Epithelial cell of esophagus (primary cell): Measurements from ENCODE around the gene ANXA4.

Experiments used
- DNase-seq: peaks from one replicate; pipeline ENCODE4 v3.0.0; 2010; ENCODE audit warnings: low read depth
- H3K4me3 ChIP-seq: 2 replicates; pipeline ENCODE4 v1.5.1; 2011; ENCODE audit warnings: mild to moderate bottlenecking, low read length, control low read depth
- CTCF ChIP-seq: IDR thresholded peaks from 2 replicates; pipeline ENCODE4 v1.5.1; 2011; ENCODE audit warnings: low read depth, mild to moderate bottlenecking, low read length, control low read depth, inconsistent platforms; ENCODE audit not compliant: insufficient read depth; ENCODE audit errors: missing control alignments

Gene ANXA4

GRCh38 chr2:69789772-69790600 lies 48.1 kb downstream of the ANXA4 start:
- H3K4me3 ChIP-seq = no peak overlapping the region
- no peak for DNase-seq
- no peak for TF ChIP-seq CTCF

GRCh38 chr2:69790601-69790959 lies 48.6 kb downstream of the ANXA4 start:
- no peak for TF ChIP-seq CTCF
- no peak overlapping the region for H3K4me3 ChIP-seq
- no peak for DNase-seq

DNA sequence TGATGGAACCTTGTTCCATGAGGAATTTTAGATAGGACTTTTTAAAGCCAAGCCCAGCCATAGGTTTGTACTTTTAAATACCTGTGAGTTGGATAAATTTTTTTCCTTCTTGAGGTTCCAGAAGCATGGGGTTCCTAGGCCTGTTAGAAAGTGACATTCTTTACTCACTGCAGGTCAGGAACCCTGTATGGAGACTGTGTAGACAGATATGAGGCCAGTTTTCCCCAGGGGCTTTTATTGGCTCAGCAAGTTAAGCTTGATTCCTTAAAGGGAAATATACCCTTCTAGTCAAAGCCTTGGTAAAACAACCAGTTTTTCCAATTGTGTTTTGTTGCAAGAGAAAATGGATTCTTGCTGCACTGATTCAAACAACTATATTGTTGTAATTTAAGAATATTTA lies 49.1 kb downstream of the ANXA4 start:
- TF ChIP-seq CTCF = no peak
- DNase-seq = no peak

DNA sequence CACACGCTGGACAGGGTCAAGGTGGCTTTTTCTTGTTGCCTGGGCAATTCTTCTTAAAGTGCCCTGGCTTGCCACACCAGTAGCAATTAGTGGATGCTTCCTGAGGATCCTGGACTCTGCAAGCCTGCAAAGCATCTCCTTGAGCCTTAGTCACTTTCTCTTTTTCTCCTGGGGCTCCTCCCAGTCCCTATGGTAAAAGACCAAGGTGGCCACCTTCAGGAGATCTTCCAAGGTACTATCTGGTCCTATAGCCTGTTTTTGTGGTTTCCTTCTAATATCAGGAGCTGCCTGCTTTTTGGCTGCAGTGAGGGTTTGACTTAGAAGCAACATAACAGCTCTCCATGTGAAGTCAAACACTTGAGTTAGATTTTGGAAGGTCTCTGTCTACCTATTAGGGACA lies 54.2 kb downstream of the ANXA4 start:
- H3K4me3 ChIP-seq = no peak overlapping the region
- no peak for TF ChIP-seq CTCF
- DNase-seq = no peak

More for the DNA sequence above, 49.1 kb downstream of the ANXA4 start:
- H3K4me3 ChIP-seq = no peak overlapping the region

- no peak for TF ChIP-seq CTCF
- DNase-seq = no peak
- H3K4me3 ChIP-seq = no peak overlapping the region
Observed at GRCh38 chr2:69797235-69797634, 55.3 kb downstream of the ANXA4 start.

DNA sequence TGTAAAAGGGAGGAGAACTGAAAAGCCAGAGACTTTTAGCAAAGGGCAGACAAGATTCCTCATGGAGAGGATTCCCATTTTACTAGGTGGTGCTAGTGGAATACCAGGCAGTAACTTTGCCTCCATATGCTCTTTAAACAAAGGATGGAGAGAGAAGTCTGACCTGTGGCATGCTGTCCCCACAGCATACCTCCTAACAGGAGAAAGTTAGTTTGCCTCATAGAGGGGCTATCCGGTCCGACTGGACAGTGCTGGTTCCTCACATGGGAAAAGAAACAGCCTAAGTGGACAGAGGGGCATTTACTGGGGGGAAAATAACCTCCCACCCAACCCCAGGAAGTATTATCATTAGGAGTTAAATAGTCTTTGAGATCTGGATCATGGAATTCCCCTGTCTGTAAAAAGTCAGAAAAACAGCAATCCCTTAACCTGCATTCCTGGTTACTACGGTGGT lies 55.9 kb downstream of the ANXA4 start:
- no peak overlapping the region for H3K4me3 ChIP-seq
- no peak for DNase-seq
- TF ChIP-seq CTCF = no peak
